CD4-positive, alpha-beta T cell treated with Interleukin-17A for 1 hour (primary cell): ENCODE results near the gene CHTF8.

Experiments
- DNase-seq: peaks from one replicate; pipeline ENCODE4 v3.0.0-alpha.2; 2020

CHTF8 gene

GRCh38 chr16:69079697-69080096 is 52.7 kb downstream of the CHTF8 start:
- DNase-seq, result no peak

- DNase-seq, result no peak
Measured at GRCh38 chr16:69078073-69078472, 54.3 kb downstream of the CHTF8 start.

- no peak for DNase-seq
Measured at GRCh38 chr16:69077251-69077650, 55.1 kb downstream of the CHTF8 start.

- DNase-seq, result no peak
Measured at GRCh38 chr16:69073181-69073702, 59.1 kb downstream of the CHTF8 start.

GRCh38 chr16:69072640-69072974 is 59.8 kb downstream of the CHTF8 start:
- no peak for DNase-seq

- DNase-seq, result no peak
Measured at GRCh38 chr16:69071036-69071435, 61.4 kb downstream of the CHTF8 start.

GRCh38 chr16:69069504-69069903 is 62.9 kb downstream of the CHTF8 start:
- DNase-seq, result no peak
